Amniotic epithelial cell (primary cell): ENCODE results near the gene METRN.
"Not testable (repeated sequence)": the region's sequence is repeated elsewhere in the genome, so short reads cannot be mapped to it uniquely, and the experiment has no call there.

Experiments used
- DNase-seq: peaks from one replicate; pipeline ENCODE4 v3.0.0-alpha.2; 2010; ENCODE audit warnings: low read depth

METRN gene

DNA sequence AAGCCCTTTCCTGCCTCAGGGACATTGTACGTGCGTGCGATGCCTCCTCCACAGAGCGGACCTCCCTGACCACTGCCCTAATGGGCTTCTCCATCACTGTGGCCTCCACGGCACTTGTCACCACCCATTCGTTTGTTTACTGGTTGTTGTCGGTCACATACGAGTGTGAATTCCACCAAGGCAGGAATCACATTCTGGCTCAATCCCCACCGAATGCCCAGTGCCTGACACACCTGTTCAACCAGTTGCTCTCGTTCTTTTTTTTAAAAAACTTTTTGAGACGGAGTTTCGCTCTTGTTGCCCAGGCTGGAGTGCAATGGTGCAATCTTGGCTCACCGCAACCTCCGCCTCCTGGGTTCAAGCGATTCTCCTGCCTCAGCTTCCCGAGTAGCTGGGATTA lies 23.7 kb upstream of the METRN start:
- not testable (repeated sequence) for DNase-seq

DNA sequence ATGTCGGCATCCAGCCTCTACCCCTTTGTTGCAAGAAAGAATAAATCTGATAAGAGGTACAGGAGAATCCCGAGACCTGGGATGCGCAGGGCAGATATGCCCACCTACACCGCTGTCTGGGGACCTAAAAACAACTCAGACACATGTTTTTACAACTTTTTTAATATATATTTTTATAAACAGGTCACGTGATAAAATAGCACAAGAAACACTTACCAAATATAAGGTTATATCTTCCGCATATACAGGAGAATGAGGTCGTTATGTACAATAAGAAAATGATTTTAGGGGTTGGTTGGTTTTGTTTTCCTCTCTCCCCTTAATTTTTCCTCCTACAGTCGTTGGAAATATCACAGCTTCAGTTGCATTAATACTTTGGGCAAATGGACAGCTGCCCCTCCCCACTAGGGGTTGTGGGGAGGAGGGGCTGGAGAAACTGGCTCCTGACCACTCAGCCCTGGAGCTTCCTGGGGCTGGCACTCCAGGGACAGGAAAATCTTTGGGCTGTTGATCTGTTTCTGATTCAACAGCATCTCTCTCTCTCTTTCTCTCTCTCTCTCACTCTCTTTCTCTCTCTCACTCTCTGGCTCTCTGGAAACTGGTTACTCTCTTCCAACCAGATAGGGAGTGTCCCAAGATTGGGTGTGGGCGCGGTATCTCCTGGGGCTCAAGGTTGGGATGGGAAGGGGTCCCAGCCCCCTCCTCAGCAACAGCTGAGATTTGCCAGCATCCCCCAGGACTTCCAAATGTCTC lies 22.4 kb upstream of the METRN start:
- DNase-seq = no peak

DNA sequence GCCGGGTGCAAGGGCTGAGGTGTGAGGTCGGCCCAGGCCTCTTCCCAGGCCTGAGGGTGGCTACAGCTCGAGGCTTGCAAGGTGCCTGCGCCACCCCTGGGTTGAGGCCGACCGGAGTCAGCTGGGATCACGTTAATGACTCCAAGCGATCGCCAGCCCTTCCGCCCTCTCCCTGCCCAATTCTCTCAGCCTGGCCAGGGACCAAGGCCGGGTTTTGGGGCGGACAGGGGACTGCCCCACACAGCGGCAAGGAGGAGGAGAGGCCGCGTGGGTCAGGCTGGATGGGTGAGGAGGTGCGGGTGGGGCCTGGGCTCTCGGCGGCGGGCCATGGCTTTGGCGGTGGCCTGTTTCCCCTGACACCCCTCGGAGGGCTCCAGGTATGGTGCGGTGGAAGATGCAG lies 21.6 kb upstream of the METRN start:
- DNase-seq = no peak

DNA sequence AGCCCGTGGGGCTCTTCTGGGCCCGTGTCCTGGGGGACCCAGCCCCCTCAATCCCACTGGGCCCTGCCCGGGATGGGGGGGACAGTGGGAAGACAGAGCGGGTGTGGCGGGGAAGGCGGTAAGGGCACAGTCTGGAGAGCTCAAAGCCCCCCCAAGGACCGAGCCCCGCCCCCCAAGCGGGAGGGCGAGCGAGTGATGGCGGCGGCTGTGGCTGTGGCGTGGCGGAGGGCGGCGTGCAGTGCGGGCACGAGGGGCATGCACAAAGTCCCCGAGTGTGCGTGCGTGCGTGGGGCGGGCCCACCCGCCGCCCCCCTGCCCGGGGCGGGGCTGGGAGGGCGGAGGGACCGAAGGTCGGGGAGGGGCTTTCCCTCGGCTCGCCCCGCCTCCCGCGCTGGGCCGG lies 21.2 kb upstream of the METRN start:
- no peak for DNase-seq

DNA sequence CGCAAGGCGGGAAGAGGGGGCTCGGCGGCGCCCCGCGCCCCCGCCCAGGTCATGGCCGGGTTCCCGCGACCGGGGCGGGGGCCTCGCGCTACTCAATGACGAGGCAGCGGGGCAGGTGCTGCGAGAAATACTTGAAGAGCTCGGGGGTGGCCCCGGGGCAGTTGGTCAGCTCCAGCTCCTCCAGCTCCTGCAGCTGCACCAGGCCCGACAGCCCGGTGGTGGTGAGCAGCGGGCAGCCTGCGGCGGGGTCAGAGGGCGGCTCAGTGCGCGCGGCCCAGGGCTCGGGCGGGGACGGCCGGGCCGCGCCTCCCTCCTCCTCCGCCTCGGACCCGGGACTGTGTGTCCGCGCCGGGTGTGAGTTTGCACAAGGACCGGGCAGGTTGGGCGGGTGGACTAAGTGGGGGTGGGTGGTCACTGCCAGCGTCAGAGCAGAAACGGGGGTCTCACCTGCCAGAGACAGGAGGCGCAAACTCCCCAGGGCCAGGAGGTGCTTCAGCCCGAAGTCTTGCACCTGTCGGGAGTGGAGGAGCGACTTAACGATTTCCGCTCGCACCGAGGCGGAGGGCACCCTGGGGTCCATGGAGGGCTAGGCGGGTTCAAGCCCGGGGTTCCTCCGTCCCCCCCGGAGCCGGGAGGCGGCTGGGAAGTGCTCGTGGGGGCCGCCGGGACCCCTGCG lies 20.6 kb upstream of the METRN start:
- no peak for DNase-seq

DNA sequence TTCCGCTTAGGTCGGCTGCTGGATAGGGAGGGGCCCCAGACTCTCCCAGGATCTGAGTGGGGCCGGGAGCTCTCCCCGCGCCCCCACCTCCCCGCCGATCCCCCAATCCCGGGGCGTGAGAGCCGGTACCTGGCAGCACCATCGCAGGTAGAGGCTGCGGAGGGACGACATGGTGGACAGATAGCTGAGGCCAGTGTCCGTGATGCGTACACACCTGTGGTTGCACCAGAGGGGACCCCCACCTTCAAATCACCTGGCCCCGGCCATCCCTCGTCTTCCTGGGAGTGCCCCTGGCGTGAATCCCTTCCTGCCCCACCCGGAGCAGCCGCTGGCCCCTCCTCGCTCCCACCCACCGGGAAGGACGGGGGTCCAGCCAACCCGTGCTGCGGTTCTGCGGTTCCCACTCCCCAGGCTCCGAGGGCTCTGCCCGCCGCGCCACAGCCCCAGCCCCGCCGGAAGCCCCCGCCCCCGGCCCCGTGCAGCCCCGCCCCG lies 20.0 kb upstream of the METRN start:
- DNase-seq = no peak

DNA sequence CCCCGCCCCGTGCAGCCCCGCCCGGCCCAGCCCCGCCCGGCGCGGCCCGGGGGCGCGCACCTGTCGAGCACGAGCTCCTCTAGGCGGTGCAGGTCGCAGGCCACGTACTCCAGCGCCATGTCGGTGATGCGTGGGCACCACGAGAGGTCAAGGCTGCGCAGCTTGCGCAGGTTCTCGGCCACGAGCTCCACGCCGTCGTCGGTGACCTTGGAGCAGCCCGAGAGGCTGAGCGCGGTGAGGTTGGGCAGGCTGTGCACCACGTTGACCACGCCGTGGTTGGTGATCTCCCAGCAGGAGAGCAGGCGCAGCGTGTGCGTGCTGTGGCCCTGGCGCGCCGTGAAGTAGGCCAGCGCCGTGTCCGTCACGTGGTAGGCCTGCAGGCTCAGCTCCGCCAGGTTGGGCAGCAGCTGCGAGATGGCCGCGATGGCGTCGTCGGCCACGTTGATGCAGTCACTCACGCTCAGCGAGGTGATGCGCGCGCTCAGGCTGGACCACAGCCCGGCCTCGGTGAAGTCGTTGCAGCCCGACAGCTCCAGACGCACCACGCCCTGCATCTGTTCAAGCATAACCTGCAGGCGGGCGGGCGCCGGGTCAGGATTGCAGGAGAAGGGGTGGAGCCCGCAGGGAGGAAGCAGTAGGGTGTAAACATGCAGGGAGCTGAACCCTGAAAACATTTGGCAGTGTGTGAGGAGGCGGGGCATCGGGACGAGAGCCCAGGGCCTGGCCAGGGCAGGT lies 19.4 kb upstream of the METRN start:
- DNase-seq = no peak

DNA sequence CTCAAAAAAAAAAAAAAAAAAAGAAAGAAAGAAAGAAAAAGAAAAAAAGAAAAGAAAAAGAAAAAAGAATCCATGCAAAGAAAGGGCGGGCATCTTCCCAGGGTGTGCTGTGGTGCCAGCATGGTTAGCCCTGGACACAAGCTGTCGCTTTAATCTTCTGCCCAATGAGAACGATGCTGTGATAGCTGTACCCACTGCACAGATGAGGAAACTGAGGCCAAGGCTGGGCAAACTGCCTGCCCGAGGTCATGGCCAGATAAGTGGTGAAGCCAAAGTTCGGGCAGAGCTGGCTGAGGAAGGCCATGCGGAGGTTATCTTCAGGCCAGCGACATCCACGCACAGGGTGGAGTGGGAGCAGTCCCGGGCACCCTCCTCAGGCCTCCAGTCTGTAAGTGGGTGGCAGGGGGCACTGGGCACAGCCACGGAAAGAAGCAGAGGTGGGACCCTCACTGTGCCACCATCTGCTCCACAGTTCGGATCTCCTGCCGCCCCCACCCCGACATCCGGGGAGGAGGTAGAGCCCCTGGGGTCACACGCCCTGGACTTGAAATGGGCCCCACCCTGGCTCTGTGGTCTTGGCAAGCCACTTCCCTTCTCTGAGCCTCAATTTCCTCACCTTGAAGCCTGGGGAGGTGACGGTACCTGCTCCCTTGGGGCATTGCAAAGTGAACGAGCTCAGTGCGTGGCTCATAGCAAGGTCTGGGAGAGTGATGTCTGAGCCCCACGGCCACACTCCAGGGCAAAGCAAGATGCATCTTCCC lies 15.8 kb upstream of the METRN start:
- DNase-seq = no peak

DNA sequence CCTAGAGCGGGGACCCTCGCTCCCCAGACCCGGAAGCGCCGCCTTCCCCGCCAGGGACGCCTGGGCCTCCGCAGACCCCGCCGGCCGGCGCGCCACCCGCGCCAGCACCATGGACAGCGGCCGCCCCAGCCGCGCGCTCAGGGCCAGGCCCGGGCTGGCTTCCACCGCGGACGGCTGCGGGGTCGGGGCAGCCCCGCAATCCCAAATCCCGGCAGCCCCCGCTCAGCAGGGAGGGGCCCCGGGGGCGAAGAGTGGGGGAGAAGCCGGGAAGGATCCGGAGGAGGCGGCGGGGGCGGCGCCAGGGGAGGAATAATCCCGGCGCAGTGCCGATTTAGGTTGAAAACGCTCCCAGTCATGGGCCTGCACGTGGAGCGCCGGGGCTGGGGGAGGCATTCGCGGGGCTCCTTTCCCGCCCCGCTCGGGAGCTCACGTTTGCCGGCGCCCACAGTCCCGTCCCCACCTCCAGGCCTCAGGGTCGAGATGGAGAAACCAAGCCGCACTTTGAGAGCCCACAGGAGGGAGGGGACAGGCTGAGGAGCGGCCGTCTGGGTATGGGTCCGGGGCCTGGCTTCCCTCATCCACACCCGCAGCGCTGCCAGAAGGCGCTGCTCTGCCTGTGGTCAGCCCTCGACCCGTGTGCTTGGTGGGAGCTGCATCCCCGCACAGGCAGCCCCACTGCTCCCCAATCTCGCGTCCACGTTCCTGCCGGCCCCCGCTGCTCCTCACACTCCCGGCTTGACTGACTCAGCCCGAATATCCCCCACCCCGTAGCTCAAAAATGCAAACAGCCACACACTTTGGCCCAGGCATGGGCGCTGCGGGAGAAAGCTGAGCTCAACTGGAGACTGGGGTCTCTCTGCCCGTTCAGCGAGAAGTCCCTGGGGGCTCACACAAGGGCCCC lies 14.0 kb upstream of the METRN start:
- no peak for DNase-seq

DNA sequence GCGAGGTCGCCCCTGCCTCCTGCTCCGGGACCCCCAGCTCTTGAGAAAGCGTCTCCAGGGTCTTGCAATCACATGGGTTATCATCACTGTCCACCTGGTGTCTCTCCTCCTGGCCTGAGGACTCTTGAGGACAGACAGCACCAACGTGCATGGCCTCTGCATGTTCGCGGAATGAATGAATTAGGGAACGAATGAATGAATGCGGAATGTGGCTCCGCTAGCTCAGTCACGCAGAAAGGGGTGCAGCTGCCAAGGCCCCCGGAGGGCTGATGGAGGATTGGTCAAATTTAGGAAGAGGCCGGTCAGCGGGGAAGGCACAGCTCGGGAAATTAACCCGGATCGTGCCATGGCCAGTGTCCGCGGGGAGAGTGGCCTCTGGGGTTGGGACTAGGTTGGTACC lies 12.6 kb upstream of the METRN start:
- no peak for DNase-seq

DNA sequence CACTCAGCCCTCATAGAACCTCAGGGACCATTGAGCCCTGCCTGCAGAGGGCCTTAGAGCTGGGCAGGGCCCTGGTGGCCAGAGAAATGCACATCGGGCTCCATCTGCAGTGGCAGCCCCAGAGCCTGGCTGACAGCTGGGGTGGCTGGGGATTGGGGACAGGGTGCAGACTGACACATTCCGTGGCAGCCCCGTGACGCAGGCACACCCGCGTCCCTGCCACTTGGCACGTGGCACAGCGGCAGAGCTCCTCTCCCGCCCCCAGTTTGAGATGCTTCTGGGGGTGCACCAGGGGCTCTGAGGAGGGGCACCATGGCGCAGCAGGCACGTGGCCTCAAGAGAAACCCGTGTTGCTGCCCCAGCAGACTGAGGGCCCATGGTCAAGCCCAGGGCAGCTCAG lies 11.5 kb upstream of the METRN start:
- no peak for DNase-seq

DNA sequence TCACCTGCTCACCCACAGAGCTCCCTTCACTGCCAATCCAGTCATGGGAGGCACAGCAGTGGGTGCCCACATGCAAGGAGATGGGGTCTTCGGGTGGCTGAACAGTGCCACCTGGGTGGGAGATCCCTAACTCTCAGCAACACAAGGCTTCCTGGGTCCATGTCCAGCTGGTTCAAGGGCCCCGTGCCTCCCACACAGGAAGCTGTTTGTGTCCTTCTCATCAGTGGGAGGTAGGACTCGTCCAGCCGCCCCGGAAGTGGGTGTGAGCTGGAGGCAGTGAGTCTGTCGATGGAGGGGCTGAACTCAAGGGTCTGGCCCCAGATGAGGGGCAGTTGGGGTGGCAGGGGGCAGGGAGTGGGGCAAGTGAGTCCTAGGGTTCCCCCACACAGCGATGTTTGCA lies 10.9 kb upstream of the METRN start:
- DNase-seq = no peak

DNA sequence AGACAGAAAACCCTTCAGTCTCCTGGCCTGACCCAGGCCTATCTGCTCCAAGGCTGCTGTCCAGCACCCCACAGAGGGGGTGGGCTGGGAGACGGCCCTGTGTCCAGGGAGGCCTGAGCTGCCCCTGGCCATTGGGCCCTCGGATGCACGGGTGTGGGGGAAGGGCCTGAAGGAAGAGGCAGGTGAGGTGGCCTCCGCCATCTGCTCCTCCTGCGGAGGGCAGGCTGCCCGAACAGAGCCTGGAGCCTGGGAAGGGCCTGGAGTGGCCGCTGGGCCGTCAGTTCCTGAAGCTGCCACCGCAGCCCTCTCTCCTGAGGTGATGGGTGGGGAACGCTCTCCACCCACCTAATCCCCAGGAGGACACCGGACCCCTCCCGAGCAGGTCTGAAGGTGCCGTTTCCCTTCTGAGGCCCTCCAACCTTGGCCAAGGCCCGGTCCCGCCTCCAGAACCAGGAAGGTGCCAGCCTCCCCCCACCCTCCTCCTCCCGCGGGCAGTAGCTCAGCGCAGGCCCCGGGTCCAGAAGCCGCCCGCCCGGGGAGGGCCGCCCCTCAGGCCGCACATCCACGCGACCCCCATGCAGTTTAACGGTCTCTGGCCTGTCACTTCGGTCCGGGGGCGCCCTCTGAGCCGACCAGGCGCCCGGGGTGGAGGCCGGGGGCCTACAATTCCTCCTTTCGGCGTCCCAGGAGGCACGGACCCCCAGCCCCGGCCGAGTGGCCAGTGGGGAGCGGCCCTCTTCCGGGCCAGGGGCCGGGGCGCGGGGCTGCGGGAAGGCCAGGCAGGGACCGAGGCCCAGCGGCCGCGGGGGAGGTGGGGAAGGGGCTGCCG lies 10.2 kb upstream of the METRN start:
- DNase-seq = no peak

DNA sequence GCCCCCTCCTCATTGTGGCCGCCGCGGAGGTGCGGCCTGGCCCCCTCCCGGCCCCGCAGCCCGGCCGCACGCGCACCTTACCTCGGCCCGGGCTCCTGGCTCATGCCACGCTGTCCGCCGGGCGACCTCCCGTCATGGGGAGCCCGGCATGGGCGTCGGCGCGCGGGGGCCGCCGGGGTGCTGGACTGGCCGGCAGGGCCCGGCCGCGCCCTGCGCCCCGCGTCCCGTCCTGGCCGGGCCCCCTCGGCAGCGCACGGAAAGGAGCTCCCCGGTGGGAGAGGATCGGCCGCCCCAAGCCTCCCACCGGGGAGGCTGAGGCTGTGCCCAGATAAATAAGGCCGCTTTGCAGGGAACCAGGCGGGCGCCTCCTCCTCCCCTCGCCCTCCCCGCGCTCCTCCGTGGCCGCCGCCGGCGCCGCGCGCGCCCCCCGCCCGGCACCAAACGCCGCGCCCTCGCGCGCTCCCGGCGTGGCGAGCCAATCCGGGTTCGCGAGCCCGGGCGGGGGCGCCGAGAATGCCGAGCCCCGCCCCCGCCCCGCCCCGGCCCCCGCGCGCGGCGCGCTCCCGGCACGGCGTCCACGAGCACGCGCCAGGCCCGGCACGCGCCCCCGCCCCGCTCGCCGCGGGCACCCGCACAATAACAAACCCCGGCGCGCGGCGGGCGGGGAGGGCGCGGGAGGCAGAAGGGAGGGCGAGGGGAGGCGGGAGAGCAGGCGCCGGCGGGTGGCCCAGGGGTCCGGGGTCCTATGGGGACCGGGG lies 9.3 kb upstream of the METRN start, which contains the start of gene FBXL16:
Gene FBXL16, minus strand, starts transcription at position 371 of the 758 bp plus-strand sequence. CDS start 8,396 bp downstream, outside the sequence.
- no peak for DNase-seq

DNA sequence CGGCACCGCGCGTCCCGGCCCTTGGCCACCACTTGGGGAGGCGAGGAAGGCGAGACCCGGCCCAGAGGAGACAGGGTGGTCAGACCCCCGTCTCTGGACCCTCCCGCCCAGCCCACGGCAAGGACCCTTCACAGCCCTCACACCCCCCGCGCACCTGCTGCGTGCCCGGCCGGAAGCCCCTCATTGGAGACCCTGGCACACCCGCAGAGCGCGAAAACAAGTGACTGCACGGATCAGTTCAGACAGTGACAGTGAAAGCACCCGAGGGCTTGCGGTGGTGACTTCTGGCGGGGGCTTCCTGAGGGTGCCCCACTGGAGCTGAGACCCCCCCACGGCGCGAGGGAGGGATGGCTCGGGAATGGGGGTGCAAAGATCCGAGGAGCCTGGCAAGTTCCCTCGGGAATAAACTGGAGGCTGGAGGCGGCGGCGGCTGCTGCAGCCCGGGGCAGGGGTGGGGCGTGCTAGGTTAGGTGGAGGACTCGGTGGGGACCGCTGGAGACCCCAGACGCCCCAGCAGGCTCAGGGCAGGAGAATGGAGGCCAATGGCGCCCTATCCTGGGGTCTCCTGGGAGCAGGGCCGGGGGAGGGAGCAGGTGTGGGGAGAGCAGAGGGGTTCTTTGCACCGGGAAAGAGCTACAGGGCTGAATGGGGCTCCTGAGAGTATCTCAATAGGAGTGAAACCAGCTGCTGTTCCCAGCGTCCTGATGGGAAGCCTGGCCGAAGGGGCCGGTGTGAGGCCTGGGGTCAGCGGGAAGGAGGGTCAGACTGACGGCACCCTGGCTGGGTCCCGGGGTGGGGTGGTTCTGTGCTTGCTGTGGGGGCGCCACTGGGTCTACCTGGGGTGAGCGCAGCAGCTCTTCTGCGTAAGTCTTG lies 8.5 kb upstream of the METRN start:
- DNase-seq = no peak

DNA sequence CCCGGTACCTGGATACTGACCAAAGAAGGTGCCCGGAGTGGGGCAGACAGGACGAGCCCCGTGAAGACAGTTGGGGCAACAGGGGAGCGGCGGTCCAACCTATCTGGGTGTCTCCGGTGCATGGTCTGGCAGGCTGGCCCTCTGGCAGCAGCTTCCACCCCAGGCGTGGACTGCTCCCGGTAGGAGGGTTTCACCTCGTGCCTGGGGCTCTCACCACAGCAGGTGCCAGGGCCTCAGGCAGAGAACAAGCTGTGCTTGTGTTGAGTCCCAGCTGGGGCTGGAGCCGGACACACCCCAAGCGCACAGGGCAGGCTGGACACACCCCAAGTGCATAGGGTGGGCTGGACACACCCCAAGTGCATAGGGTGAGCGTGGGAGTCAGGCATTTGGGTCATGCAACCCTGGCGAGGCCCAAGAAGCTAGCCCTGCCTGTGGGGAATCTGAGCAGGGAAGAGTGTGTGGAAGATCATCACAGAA lies 7.8 kb upstream of the METRN start:
- DNase-seq = no peak

DNA sequence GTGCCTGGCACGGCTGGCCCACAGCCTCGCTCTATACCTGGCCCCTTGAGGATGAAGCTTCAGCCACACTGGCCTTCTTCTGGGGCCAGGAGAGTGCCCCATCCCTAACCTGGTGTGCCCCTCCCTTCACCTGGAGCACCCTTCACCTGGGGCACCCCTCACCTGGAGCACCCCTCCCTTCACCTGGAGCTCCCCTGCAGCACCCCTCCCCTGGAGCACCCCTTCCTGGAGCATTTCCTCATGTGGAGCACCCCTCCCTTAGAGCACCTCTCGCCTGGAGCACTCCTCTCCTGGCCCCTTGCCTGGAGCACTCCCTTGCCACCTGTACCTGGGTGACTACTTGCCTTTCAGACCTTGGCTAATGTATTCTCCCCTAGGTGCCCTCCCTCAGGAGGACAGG lies 6.9 kb upstream of the METRN start:
- DNase-seq = no peak

DNA sequence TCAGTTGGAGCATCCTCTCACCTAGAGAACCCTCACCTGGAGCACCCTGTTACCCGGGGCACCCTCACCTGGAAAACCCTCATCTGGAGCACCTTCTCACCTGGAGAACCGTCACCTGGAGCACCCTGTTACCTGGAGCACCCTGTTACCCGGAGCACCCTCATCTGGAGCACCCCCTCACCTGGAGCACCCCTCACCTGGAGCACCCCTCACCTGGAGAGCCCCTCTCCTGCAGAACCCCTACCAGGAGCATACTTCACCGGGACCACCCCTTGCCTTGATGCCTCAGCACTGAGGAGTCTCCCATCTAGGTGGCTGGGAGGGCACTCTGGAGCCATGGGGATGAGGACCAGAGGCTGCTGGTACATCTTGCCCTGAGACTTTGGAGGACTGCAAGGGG lies 6.0 kb upstream of the METRN start:
- no peak for DNase-seq
